Stimulated activated CD4-positive, alpha-beta T cell treated with anti-CD3 and anti-CD28 coated beads, Interleukin-15, amount 100 ng/mL, for 1 hour (primary cell): ENCODE measurements around the gene FAAH.
"Not testable (repeated sequence)": the region's sequence is repeated elsewhere in the genome, so short reads cannot be mapped to it uniquely, and the experiment has no call there.

Experiments
- DNase-seq, 2 donors: peaks; one replicate each; pipeline ENCODE4 v3.0.0-alpha.2; 2020; ENCODE audit warnings: low read depth in 1 of 2, low spot score in 1 of 2

Gene FAAH

GRCh38 chr1:46394108-46394871 lies at the start of gene FAAH:
FAAH (plus strand) TSS chr1:46394317; CDS start chr1:46394349, 32 bp downstream.
- peak in 1 of 2 donors; percentile 40 for DNase-seq

- no peak for DNase-seq
Measured at GRCh38 chr1:46344481-46344880, 49.6 kb upstream of the FAAH start.

- no peak for DNase-seq
Measured at GRCh38 chr1:46345281-46345680, 48.8 kb upstream of the FAAH start.

- no peak for DNase-seq
Measured at GRCh38 chr1:46352363-46352762, 41.8 kb upstream of the FAAH start.

- DNase-seq: not testable (repeated sequence)
Measured at GRCh38 chr1:46355920-46356319, 38.2 kb upstream of the FAAH start.

- no peak for DNase-seq
Measured at GRCh38 chr1:46362158-46362557, 32.0 kb upstream of the FAAH start.

- DNase-seq: no peak
Measured at GRCh38 chr1:46363121-46363520, 31.0 kb upstream of the FAAH start.

- DNase-seq: no peak
Measured at GRCh38 chr1:46364612-46365011, 29.5 kb upstream of the FAAH start.

- not testable (repeated sequence) for DNase-seq
Measured at GRCh38 chr1:46365796-46366195, 28.3 kb upstream of the FAAH start.

- DNase-seq: no peak
Measured at GRCh38 chr1:46367072-46367471, 27.0 kb upstream of the FAAH start.

- not testable (repeated sequence) for DNase-seq
Measured at GRCh38 chr1:46367701-46368100, 26.4 kb upstream of the FAAH start.

- no peak for DNase-seq
Measured at GRCh38 chr1:46368791-46369190, 25.3 kb upstream of the FAAH start.

- no peak for DNase-seq
Measured at GRCh38 chr1:46369542-46370213, 24.4 kb upstream of the FAAH start.

- DNase-seq: no peak
Measured at GRCh38 chr1:46370214-46370633, 23.9 kb upstream of the FAAH start.

GRCh38 chr1:46372431-46372830 lies 21.7 kb upstream of the FAAH start:
- no peak for DNase-seq

GRCh38 chr1:46379996-46380395 lies 14.1 kb upstream of the FAAH start:
- no peak for DNase-seq

GRCh38 chr1:46380508-46380907 lies 13.6 kb upstream of the FAAH start:
- no peak for DNase-seq

GRCh38 chr1:46393510-46393909 lies 607 bp upstream of the FAAH start:
- no peak for DNase-seq

GRCh38 chr1:46394872-46395465 lies 852 bp downstream of the FAAH start:
- DNase-seq: no peak

GRCh38 chr1:46396441-46397398 lies 2.6 kb downstream of the FAAH start:
- no peak for DNase-seq

- no peak for DNase-seq
Measured at GRCh38 chr1:46399307-46399706, 5.2 kb downstream of the FAAH start.
